Type B pancreatic cell (in vitro differentiated cells): ENCODE measurements around the gene LST1. TPM values are rescaled to one million over a fixed set of nuclear protein-coding genes. Genes with fewer than 3 reads are reported as not detected.
A peak's percentile ranks its signal among the peaks of the same experiment; 100 is the strongest.

Experiments
- DNase-seq: peaks from one replicate; pipeline ENCODE4 v3.0.0; 2021; ENCODE audit warnings: mixed read lengths; ENCODE audit not compliant: unreplicated experiment; ENCODE audit errors: extremely low spot score
- H3K27ac Mint-ChIP-seq: 2 replicates; pipeline ENCODE4 v1.8.0; 2021; ENCODE audit warnings: mild to moderate bottlenecking, mixed read lengths
- H3K27me3 Mint-ChIP-seq: 2 replicates; pipeline ENCODE4 v1.8.0; 2021; ENCODE audit warnings: mixed read lengths
- H3K36me3 Mint-ChIP-seq: 2 replicates; pipeline ENCODE4 v1.8.0; 2021; ENCODE audit warnings: mixed read lengths
- H3K4me1 Mint-ChIP-seq: one replicate; pipeline ENCODE4 v1.8.0; 2021; ENCODE audit warnings: mixed read lengths; ENCODE audit not compliant: unreplicated experiment
- H3K4me3 Mint-ChIP-seq: 2 replicates; pipeline ENCODE4 v1.8.0; 2021; ENCODE audit warnings: mild to moderate bottlenecking, mixed read lengths
- H3K9me3 Mint-ChIP-seq: 2 replicates; pipeline ENCODE4 v1.8.0; 2021; ENCODE audit warnings: mixed read lengths
- CTCF ChIP-seq: fragments of 200-600 bp; sonication (generic); conservative IDR thresholded peaks from 2 replicates; pipeline ENCODE4 v1.5.0; 2021; ENCODE audit warnings: antibody characterized with exemption, mild to moderate bottlenecking
- total RNA-seq: library from RNA; stranded (reverse); gene quantifications from 2 replicates; pipeline ENCODE4 v1.2.1, GENCODE V29; 2021; ENCODE audit warnings: low replicate concordance

The LST1 gene
- total RNA-seq, 1 donor from 2014 or later: not detected

DNA sequence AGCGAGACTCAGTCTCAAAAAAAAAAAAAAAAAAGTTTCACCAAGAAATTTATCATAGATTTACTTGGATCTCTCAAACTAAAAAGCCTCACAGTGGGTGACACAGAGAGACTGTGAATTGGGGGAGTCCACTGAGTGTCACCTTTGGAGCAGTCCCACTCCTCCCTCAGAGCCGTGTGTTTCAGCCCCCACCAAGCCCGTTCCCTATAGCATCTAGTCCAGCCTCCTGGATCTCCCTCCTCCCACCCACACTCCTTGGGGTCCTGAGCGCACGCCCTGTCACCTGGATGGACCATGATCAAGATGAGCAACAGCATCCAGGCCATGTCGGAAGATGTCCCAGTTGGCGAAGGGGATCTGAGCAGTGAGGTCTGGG lies 6.3 kb downstream of the LST1 start:
- Mint-ChIP-seq H3K4me3 (no peak overlapping the region), H3K27me3 (peaks cover 4% of the 10 kb centered on the region), H3K36me3 (no peaks in the 10 kb centered on the region), H3K27ac (no peak overlapping the region), H3K4me1 (no peaks in the 10 kb centered on the region), H3K9me3 (no peaks in the 10 kb centered on the region)
- no peak for TF ChIP-seq CTCF
- no peak for DNase-seq

DNA sequence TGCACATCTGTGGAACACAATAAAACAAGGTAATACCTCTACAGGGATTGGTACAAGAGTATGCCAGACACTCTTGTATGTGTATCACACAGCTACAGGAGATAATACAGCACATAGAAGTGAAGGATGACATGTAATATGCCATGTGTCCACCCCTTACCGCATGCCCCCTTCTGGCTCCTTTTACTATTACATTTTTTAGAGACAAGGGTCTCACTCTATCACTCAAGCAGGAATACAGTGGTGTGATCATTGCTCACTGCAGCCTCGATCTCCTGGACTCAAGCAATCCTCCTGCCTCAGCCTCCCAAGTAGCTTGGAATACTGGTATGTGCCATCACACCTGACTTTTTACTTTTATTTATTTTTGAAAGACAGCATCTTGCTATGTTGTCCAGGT lies 10.9 kb downstream of the LST1 start:
- H3K4me3 Mint-ChIP-seq: no peak overlapping the region
- no peak overlapping the region for H3K27ac Mint-ChIP-seq
- peaks cover 6% of the 10 kb centered on the region for H3K4me1 Mint-ChIP-seq
- DNase-seq: no peak
- no peaks in the 10 kb centered on the region for H3K27me3 Mint-ChIP-seq
- peak; percentile 69 for TF ChIP-seq CTCF
- H3K36me3 Mint-ChIP-seq: no peaks in the 10 kb centered on the region
- no peaks in the 10 kb centered on the region for H3K9me3 Mint-ChIP-seq

DNA sequence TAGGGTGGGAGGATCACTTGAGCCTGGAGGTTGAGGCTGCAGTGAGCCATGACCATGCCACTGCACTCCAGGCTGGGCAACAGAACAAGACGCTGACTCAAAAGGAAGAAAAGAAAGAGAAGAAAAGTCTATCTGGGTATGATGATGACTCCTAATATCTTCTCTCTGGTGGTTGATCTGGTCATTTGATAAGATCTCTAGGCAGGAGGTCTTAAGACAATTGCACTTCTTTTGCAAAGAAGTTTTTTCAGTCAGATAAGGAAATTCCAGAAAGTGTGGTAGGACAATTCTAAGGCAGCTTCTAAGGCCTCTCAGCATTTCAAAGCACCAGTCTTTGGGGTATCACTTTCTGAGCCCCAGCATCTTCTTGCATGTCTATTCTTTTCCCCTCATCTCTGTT lies 21.2 kb downstream of the LST1 start:
- Mint-ChIP-seq H3K4me1 (no peaks in the 10 kb centered on the region), H3K27me3 (no peaks in the 10 kb centered on the region), H3K9me3 (no peaks in the 10 kb centered on the region), H3K4me3 (no peak overlapping the region), H3K27ac (no peak overlapping the region), H3K36me3 (no peaks in the 10 kb centered on the region)
- no peak for DNase-seq
- no peak for TF ChIP-seq CTCF

DNA sequence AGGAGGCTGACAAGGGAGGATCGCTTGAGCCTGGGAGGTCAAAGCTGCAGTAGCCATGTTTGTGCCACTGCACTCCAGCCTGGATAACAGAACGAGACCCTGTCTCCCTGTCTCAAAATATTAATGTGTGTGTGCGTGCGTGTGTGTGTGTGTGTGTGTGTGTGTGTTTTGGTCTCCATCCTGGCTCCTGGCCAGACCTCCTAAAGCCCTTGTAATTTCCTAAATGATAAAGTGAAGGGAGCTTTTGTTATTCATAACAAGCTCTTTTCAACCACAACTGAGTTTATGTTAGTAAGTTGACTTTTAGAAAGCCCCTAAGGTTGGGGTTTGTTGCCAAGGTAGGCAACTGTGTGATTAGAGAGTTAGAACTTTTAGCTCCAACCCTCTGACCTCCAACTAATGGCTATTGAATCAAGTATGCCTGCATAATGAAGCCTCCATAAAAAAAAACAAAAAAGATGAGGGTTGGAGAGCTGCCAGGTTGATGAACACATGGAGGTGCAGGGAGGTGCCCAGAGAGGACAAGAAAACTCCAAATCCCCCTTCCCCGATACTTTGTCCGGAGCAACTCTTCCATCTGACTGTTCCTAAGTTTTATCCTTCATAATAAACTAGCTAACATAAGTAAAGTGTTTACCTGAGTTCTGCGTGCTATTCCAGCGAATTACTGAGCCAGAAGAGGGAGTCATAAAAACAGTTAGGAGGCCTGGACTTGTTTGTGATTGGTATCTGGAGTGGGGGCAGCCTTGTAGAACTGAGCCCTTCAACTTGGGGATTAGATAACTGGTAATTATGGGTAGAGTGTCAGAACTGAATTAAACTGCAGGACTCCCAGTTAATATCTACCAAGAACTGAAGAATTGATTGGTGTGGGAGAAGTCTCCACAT lies 23.7 kb downstream of the LST1 start:
- Mint-ChIP-seq H3K27ac (no peak overlapping the region), H3K4me1 (peaks cover 9% of the 10 kb centered on the region), H3K4me3 (no peak overlapping the region), H3K27me3 (no peaks in the 10 kb centered on the region), H3K9me3 (no peaks in the 10 kb centered on the region), H3K36me3 (no peaks in the 10 kb centered on the region)
- no peak for TF ChIP-seq CTCF
- no peak for DNase-seq

DNA sequence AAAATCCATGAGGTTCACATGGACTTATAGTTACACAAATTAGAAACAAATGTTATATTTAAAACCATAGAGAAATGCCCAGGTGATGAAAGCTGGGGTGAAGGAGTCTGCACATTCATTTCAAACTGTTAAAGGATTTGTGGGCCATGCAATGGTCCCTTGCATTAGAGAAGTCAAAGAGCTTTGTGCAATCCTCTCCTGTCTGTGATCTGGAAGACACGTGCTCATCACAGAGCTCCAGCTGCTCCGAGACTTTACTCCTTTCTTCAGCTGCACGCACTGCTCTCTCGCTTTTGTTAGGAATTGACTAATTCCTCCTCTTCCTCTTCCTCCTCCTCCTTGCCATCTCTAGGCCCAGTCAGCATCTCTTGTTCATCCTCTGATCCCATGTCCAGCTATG lies 24.9 kb downstream of the LST1 start:
- no peaks in the 10 kb centered on the region for H3K27me3 Mint-ChIP-seq
- H3K36me3 Mint-ChIP-seq: no peaks in the 10 kb centered on the region
- H3K9me3 Mint-ChIP-seq: no peaks in the 10 kb centered on the region
- H3K27ac Mint-ChIP-seq: no peak overlapping the region
- no peak overlapping the region for H3K4me3 Mint-ChIP-seq
- no peak for TF ChIP-seq CTCF
- peaks cover 16% of the 10 kb centered on the region for H3K4me1 Mint-ChIP-seq
- DNase-seq: no peak
